ENCODE measurements around the gene TNFSF13B.
"Not testable (repeated sequence)": the region's sequence is repeated elsewhere in the genome, so short reads cannot be mapped to it uniquely, and the experiment has no call there.

The TNFSF13B gene

GRCh38 chr13:108305655-108306054 is 36.1 kb downstream of the TNFSF13B start:
- TF ChIP-seq CTCF (conservative IDR thresholded peaks at IDR 0.05; ENCODE audit: low read length): no peak
- no peak overlapping the region for H3K4me3 ChIP-seq (ENCODE audit: low read length)
- DNase-seq (ENCODE audit: low read depth): no peak

DNA sequence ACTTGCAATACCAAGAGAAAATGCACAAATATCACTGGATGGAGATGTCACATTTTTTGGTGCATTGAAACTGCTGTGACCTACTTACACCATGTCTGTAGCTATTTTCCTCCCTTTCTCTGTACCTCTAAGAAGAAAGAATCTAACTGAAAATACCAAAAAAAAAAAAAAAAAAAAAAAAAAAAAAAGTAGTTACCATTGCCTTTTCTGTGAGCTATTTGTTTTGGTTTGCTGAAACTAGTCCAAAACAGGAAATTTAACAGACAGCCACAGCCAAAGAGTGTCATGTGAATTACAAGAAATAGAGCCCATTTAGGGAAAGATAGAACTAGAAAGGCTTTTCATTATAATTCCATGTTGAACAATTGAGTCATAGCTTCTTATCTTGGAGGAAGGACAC is 37.3 kb downstream of the TNFSF13B start:
- no peak for TF ChIP-seq CTCF (conservative IDR thresholded peaks at IDR 0.05; ENCODE audit: low read length)
- no peak overlapping the region for H3K4me3 ChIP-seq (ENCODE audit: low read length)
- DNase-seq (ENCODE audit: low read depth): no peak

DNA sequence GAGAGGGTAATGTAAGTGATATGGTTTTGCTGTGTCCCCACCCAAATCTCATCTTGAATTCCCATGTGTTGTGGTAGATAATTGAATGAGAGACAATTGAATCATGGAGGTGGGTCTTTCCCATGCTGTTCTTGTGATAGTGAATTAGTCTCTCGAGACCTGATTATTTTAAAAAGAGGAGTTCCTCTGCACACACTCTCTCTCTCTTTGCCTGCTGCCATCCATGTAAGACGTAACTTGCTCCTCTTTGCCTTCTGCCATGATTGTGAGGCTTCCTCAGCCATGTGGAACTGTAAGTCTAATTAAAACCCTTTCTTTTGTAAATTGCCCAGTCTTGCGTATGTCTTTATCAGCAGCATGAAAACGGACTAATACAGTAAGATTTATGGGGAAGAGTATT is 42.1 kb downstream of the TNFSF13B start:
- H3K4me3 ChIP-seq (ENCODE audit: low read length); DNase-seq (ENCODE audit: low read depth): not testable (repeated sequence)

- no peak for TF ChIP-seq CTCF (conservative IDR thresholded peaks at IDR 0.05; ENCODE audit: low read length)
- DNase-seq (ENCODE audit: low read depth): no peak
Observed at GRCh38 chr13:108313382-108313781, 43.9 kb downstream of the TNFSF13B start.

GRCh38 chr13:108315273-108315672 is 45.8 kb downstream of the TNFSF13B start:
- no peak for TF ChIP-seq CTCF (conservative IDR thresholded peaks at IDR 0.05; ENCODE audit: low read length)
- no peak overlapping the region for H3K4me3 ChIP-seq (ENCODE audit: low read length)
- no peak for DNase-seq (ENCODE audit: low read depth)

More at GRCh38 chr13:108313382-108313781, 43.9 kb downstream of the TNFSF13B start:
- H3K4me3 ChIP-seq (ENCODE audit: low read length): no peak overlapping the region

DNA sequence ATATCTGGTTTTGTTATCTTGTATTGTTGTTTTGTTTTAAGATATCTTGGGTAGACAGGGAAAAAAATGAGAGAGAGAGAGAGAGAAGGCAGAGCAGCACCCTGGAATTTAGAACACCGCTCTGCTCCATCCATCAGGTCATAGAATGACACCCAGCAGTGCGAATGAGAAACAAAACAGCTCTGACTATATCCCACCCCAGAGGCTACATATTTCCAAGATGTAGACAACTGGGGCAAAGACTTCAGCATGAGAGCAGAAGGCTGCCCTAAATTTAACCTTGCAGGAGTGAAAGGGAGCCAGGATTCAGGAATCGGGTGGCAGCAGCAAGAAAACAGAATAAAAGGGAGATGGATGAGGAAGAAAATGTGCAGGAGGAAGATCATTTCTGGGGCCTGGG is 46.5 kb downstream of the TNFSF13B start:
- TF ChIP-seq CTCF (conservative IDR thresholded peaks at IDR 0.05; ENCODE audit: low read length): no peak
- DNase-seq (ENCODE audit: low read depth): no peak
- H3K4me3 ChIP-seq (ENCODE audit: low read length): no peak overlapping the region

DNA sequence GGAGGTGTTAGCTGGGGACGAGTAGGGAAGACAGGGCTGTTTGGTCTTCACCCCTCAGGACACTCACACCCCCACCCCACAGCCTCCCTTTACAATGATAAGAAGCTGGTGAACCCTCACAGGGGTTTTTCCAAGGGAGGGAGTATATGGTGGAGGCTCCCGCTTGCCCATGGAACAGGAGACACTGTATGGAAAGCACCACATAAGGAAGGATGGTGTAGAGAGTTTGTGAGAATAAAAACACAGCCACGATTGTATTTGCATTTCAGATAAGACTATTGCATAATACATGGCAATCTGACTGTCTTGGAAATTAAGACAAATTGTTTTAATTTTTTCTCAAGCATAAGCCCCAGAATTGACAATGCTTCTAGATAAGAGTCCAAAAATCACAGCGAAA is 46.9 kb downstream of the TNFSF13B start:
- no peak overlapping the region for H3K4me3 ChIP-seq (ENCODE audit: low read length)
- no peak for TF ChIP-seq CTCF (conservative IDR thresholded peaks at IDR 0.05; ENCODE audit: low read length)
- DNase-seq (ENCODE audit: low read depth): no peak

- TF ChIP-seq CTCF (conservative IDR thresholded peaks at IDR 0.05; ENCODE audit: low read length): peak; percentile 86
- DNase-seq (ENCODE audit: low read depth): peak; percentile 49
- H3K4me3 ChIP-seq (ENCODE audit: low read length): no peak overlapping the region
Observed at GRCh38 chr13:108322206-108322824, 52.8 kb downstream of the TNFSF13B start.
